K562 (cell line): ENCODE measurements around the gene PLCG2. TPM values are rescaled to one million over a fixed set of nuclear protein-coding genes. Genes with fewer than 3 reads are reported as not detected.

Source experiments
- BACH1 ChIP-seq: fragments of 200-800 bp; sonication (Bioruptor generic); IDR thresholded peaks from 2 replicates; pipeline ENCODE4 v1.6.1; 2016; ENCODE audit warnings: missing genetic modification characterization, missing compliant biosample characterization
- BRF1 ChIP-seq: IDR thresholded peaks from 3 replicates; pipeline ENCODE4 v1.6.1; 2011; ENCODE audit warnings: borderline replicate concordance, mild to moderate bottlenecking; ENCODE audit not compliant: insufficient read length; ENCODE audit errors: extremely low read depth
- DIDO1 ChIP-seq: fragments of 450-650 bp; IDR thresholded peaks from 2 replicates; pipeline ENCODE4 v1.6.1; 2016; ENCODE audit warnings: low read depth, missing biosample characterization, missing genetic modification characterization
- ELF1 ChIP-seq: fragments of 200-800 bp; sonication (Bioruptor generic); IDR thresholded peaks from 2 replicates; pipeline ENCODE4 v1.6.1; 2016; ENCODE audit warnings: missing genetic modification characterization, missing compliant biosample characterization
- ERF ChIP-seq: fragments of 450-650 bp; formaldehyde crosslinking; IDR thresholded peaks from 2 replicates; pipeline ENCODE4 v1.4.0; 2020; ENCODE audit warnings: mild to moderate bottlenecking, mixed read lengths
- MTA3 ChIP-seq: fragments of 450-650 bp; formaldehyde crosslinking; IDR thresholded peaks from 2 replicates; pipeline ENCODE4 v1.6.1; 2017; ENCODE audit warnings: mild to moderate bottlenecking, borderline replicate concordance
- PHF20 ChIP-seq: fragments of 450-650 bp; IDR thresholded peaks from 2 replicates; pipeline ENCODE4 v1.6.1; 2018; ENCODE audit not compliant: partially characterized antibody
- POLR2A ChIP-seq: fragments of 450-650 bp; conservative IDR thresholded peaks from 2 replicates; pipeline ENCODE4 v1.6.1; 2016
- POLR2B ChIP-seq: fragments of 450-650 bp; IDR thresholded peaks from 2 replicates; pipeline ENCODE4 v1.6.1; 2018; ENCODE audit warnings: low read depth; ENCODE audit not compliant: partially characterized antibody
- RBFOX2 ChIP-seq: fragments of 200-400 bp; formaldehyde crosslinking; IDR thresholded peaks from 2 replicates; pipeline ENCODE4 v1.6.1; 2017; ENCODE audit warnings: low read depth, mild to moderate bottlenecking, low read length, moderate library complexity
- SMAD4 ChIP-seq: fragments of 250-450 bp; sonication (Bioruptor Pico); conservative IDR thresholded peaks from 2 replicates; pipeline ENCODE4 v1.8.0; 2021; ENCODE audit warnings: inconsistent platforms, mild to moderate bottlenecking, moderate library complexity
- SP1 ChIP-seq: sonication (generic); formaldehyde crosslinking; IDR thresholded peaks from 2 replicates; pipeline ENCODE4 v1.8.1; 2022; ENCODE audit warnings: mild to moderate bottlenecking, missing genetic modification reagents
- TOE1 ChIP-seq, 2 experiments: fragments of 450-650 bp in 1 of 2; sonication (generic) in 1 of 2; formaldehyde crosslinking in 1 of 2; IDR thresholded peaks; 2 replicates each; pipeline versions ENCODE4 v1.7.1 to v1.8.0; 2016 to 2022; ENCODE audit warnings: borderline replicate concordance in 2 of 2, mild to moderate bottlenecking in 2 of 2, antibody characterized with exemption in 1 of 2, inconsistent platforms in 1 of 2, low read depth in 1 of 2, missing genetic modification reagents in 1 of 2, moderate library complexity in 1 of 2
- ZNF143 ChIP-seq: sonication (generic); formaldehyde crosslinking; IDR thresholded peaks from 2 replicates; pipeline ENCODE4 v1.9.0; 2022; ENCODE audit warnings: mild to moderate bottlenecking, missing genetic modification reagents
- ZNF766 ChIP-seq: fragments of 200-800 bp; sonication (Bioruptor generic); conservative IDR thresholded peaks from 2 replicates; pipeline ENCODE4 v1.6.1; 2016; ENCODE audit warnings: missing genetic modification characterization, missing compliant biosample characterization
- polyA plus RNA-seq, 8 experiments: library from polyadenylated mRNA; depleted of rRNA in 4 of 8; stranded (reverse) in 5 of 8; unstranded in 3 of 8; fragments of >200 nt; fragmentation: Nextera tagmentation in 2 of 8; fragmentation: Illumina TruSeq in 1 of 8; extraction: Ambion mirVana in 2 of 8; extraction: Trizol in 1 of 8; gene quantifications; 2 replicates each; pipeline versions ENCODE4 v1.2.1 to v1.2.3, GENCODE V29; 2011 to 2014; ENCODE audit warnings: inconsistent platforms in 1 of 8, missing spikeins in 1 of 8
- total RNA-seq, 7 experiments: library from RNA; depleted of rRNA in 6 of 7; stranded (reverse); fragments of >200 nt in 6 of 7; fragmentation: Illumina TruSeq in 2 of 7; extraction: Trizol in 2 of 7; gene quantifications; 2 replicates each; pipeline versions ENCODE4 v1.2.1 to v1.2.3, GENCODE V29; 2011 to 2021; ENCODE audit warnings: low replicate concordance in 1 of 7
- TF ChIP-seq, protein P1 (sequence below): fragments of 450-650 bp; IDR thresholded peaks from 2 replicates; pipeline ENCODE4 v1.6.1; 2017; ENCODE audit warnings: antibody characterized with exemption, mild to moderate bottlenecking
- TF ChIP-seq, protein P2 (sequence below): fragments of 450-650 bp; IDR thresholded peaks from 2 replicates; pipeline ENCODE4 v1.6.1; 2016; ENCODE audit warnings: mild to moderate bottlenecking
- TF ChIP-seq, protein P3 (sequence below): fragments of 450-650 bp; formaldehyde crosslinking; IDR thresholded peaks from 2 replicates; pipeline ENCODE4 v1.4.0; 2020; ENCODE audit warnings: mild to moderate bottlenecking, moderate library complexity

The PLCG2 gene
- total and polyA plus RNA-seq, 9 of the 15 experiments (the other 6 are each of a cell fraction or from before 2014, with no cell fraction given) = 0.94 to 7.1 (median 3.1) TPM

DNA sequence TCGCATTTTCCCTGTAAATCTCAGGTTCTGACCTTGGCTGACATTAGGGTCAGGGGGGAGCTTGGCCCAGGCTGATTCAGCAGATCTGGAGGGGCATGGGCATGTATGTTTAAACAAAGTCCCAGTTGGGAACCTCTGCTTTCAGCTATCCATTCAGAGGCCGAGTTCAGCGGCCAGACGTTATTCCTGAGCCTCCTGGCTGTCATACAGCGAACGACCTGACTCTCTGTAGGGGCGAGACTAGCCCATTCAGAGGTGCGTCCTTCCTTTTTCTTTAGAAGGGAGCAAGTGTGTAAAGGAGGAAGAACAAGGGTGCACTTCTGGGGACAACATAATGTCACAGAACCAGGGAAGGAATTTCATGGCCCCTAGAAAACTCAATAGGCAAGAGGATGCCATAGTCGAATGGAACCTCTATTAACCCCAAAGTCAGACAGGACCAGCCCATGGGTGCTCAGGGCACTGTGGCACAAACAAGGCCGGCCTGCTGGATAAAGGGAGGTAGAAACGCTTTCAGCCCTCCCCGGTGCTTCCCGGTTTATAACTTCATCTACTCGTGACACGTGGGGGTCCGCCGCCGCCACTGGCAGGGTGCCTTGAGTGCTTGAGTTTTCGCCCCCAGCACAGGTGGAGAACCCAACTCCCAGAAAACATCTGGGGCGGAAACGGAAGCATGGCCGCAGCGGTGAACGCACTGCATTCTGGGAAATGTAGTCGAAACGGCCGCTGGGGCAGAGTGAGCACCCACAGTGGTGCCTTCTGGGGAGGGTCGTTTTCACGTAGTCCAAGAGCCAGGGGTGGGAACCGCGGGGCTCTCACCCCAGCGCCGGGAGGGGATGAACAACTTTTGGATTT, 33.2 kb upstream of the PLCG2 start (continued):
- peak; percentile 26 for TF ChIP-seq POLR2B
- peak; percentile 71 for TF ChIP-seq RBFOX2
- peak; percentile 93 for TF ChIP-seq ZNF143 (CRISPR knock-in tag)
- TF ChIP-seq, protein P1, sequence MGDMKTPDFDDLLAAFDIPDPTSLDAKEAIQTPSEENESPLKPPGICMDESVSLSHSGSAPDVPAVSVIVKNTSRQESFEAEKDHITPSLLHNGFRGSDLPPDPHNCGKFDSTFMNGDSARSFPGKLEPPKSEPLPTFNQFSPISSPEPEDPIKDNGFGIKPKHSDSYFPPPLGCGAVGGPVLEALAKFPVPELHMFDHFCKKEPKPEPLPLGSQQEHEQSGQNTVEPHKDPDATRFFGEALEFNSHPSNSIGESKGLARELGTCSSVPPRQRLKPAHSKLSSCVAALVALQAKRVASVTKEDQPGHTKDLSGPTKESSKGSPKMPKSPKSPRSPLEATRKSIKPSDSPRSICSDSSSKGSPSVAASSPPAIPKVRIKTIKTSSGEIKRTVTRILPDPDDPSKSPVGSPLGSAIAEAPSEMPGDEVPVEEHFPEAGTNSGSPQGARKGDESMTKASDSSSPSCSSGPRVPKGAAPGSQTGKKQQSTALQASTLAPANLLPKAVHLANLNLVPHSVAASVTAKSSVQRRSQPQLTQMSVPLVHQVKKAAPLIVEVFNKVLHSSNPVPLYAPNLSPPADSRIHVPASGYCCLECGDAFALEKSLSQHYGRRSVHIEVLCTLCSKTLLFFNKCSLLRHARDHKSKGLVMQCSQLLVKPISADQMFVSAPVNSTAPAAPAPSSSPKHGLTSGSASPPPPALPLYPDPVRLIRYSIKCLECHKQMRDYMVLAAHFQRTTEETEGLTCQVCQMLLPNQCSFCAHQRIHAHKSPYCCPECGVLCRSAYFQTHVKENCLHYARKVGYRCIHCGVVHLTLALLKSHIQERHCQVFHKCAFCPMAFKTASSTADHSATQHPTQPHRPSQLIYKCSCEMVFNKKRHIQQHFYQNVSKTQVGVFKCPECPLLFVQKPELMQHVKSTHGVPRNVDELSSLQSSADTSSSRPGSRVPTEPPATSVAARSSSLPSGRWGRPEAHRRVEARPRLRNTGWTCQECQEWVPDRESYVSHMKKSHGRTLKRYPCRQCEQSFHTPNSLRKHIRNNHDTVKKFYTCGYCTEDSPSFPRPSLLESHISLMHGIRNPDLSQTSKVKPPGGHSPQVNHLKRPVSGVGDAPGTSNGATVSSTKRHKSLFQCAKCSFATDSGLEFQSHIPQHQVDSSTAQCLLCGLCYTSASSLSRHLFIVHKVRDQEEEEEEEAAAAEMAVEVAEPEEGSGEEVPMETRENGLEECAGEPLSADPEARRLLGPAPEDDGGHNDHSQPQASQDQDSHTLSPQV = peak; percentile 28; the same call in 1 of the 2 replicates
- TF ChIP-seq PHF20 = peak; percentile 89
- TF ChIP-seq ZNF766 = peak; percentile 39; the same call in 1 of the 2 replicates
- TF ChIP-seq, protein P2, sequence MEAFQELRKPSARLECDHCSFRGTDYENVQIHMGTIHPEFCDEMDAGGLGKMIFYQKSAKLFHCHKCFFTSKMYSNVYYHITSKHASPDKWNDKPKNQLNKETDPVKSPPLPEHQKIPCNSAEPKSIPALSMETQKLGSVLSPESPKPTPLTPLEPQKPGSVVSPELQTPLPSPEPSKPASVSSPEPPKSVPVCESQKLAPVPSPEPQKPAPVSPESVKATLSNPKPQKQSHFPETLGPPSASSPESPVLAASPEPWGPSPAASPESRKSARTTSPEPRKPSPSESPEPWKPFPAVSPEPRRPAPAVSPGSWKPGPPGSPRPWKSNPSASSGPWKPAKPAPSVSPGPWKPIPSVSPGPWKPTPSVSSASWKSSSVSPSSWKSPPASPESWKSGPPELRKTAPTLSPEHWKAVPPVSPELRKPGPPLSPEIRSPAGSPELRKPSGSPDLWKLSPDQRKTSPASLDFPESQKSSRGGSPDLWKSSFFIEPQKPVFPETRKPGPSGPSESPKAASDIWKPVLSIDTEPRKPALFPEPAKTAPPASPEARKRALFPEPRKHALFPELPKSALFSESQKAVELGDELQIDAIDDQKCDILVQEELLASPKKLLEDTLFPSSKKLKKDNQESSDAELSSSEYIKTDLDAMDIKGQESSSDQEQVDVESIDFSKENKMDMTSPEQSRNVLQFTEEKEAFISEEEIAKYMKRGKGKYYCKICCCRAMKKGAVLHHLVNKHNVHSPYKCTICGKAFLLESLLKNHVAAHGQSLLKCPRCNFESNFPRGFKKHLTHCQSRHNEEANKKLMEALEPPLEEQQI = no peak
- TF ChIP-seq, protein P3, sequence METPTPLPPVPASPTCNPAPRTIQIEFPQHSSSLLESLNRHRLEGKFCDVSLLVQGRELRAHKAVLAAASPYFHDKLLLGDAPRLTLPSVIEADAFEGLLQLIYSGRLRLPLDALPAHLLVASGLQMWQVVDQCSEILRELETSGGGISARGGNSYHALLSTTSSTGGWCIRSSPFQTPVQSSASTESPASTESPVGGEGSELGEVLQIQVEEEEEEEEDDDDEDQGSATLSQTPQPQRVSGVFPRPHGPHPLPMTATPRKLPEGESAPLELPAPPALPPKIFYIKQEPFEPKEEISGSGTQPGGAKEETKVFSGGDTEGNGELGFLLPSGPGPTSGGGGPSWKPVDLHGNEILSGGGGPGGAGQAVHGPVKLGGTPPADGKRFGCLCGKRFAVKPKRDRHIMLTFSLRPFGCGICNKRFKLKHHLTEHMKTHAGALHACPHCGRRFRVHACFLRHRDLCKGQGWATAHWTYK (CRISPR knock-in tag) = 0 out of 2 replicates have a peak, but pooled peaks have one; percentile 31
- 0 out of 2 replicates have a peak, but pooled peaks have one; percentile 23 for TF ChIP-seq TOE1 (IDR thresholded peaks at IDR 0.05; ENCODE audit: borderline replicate concordance)
- TF ChIP-seq TOE1 (CRISPR knock-in tag; IDR thresholded peaks at IDR 0.05; ENCODE audit: borderline replicate concordance, low read depth) = no peak
- peak; percentile 41 for TF ChIP-seq SMAD4 (CRISPR knock-in tag)
- no peak for TF ChIP-seq BRF1
- TF ChIP-seq DIDO1 (tag) = peak; percentile 53; the same call in 1 of the 2 replicates
- TF ChIP-seq BACH1 (tag) = 0 out of 2 replicates have a peak, but pooled peaks have one; percentile 23
- peak; percentile 77 for TF ChIP-seq ELF1 (tag)
- TF ChIP-seq ERF (CRISPR knock-in tag) = 0 out of 2 replicates have a peak, but pooled peaks have one; percentile 23
- TF ChIP-seq MTA3 = peak; percentile 61; the same call in 1 of the 2 replicates
- TF ChIP-seq POLR2A = peak; percentile 69
- 0 out of 2 replicates have a peak, but pooled peaks have one; percentile 47 for TF ChIP-seq SP1 (CRISPR knock-in tag)
